LHCN-M2 (cell line): ENCODE results near the gene OR56A1. TPM values are rescaled to one million over a fixed set of nuclear protein-coding genes. Genes with fewer than 3 reads are reported as not detected.
"Not testable (repeated sequence)": the region's sequence is repeated elsewhere in the genome, so short reads cannot be mapped to it uniquely, and the experiment has no call there.

Experiments used
- DNase-seq: peaks from one replicate; pipeline ENCODE4 v3.0.0-alpha.2; 2012; ENCODE audit warnings: low read depth
- polyA plus RNA-seq: library from polyadenylated mRNA; unstranded; fragments of >200 nt; gene quantifications from one replicate; pipeline ENCODE4 v1.2.1, GENCODE V29; 2012; ENCODE audit warnings: missing spikeins
- total RNA-seq: library from RNA; depleted of rRNA; stranded (reverse); fragments of >200 nt; gene quantifications from 2 replicates; pipeline ENCODE4 v1.2.3, GENCODE V29; 2014; rRNA removed

Gene OR56A1, protein sequence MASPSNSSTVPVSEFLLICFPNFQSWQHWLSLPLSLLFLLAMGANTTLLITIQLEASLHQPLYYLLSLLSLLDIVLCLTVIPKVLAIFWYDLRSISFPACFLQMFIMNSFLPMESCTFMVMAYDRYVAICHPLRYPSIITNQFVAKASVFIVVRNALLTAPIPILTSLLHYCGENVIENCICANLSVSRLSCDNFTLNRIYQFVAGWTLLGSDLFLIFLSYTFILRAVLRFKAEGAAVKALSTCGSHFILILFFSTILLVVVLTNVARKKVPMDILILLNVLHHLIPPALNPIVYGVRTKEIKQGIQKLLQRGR
- not detected in 2 replicates for total RNA-seq
- polyA plus RNA-seq, result not detected

- no peak for DNase-seq
Measured at GRCh38 chr11:6030708-6031405, at the start of gene OR56A1. Gene OR56A1 (minus strand): TSS chr11:6030758. CDS start chr11:6027692, 3,066 bp downstream.

GRCh38 chr11:6079463-6079862, 48.9 kb upstream of the OR56A1 start:
- DNase-seq, result no peak

- DNase-seq, result no peak
Measured at GRCh38 chr11:6077723-6078122, 47.2 kb upstream of the OR56A1 start.

DNA sequence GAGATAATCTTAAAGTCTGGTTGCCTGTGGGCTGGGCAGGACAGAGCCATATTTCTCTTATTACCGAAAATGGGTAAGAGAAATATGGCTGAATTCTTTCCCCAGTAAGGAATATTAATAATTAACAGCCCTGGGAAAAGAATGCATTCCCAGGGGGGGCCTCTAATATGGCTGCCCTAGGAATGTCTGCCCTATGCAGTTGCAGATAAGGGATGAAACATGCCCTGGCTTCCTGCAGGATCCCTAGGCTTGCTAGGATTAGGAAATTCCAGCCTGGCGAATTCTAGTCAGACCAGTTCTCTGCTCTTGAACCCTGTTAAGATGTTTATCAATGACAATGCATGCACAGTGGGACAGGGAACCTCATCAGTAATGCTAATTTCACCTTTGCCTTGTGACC, 45.9 kb upstream of the OR56A1 start:
- DNase-seq, result not testable (repeated sequence)

GRCh38 chr11:6067502-6067901, 36.9 kb upstream of the OR56A1 start:
- no peak for DNase-seq

DNA sequence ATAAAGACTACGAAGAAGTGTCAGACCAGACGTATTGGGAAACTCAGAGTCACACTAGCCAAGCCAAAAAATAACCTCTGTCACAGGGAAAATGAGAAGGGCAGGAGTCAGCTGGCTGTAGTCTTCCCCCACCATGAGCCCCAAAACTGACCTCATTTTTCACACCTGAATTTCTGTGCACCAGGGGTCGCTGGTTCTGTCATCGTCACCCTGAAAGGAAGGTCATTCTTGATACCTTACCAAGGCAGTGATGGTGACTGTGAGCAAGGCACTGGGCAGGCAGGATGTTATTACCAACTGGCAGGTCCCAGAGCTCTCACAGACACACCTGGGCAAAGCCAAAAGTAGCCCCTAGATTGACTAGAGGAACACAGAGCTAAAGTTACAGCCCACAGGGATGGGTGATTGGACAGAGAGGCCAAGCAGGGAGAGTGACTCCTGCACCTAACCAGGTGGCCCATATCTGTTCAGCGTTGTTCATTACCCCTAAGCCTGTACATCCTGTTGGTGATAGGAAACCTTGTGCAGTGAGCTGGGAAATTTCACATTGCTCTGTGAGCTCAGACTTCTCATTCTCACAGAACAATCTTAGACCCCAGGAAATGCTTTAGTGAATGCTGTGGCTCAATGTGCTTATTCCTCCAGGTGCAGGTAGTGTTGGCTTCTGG, 32.3 kb upstream of the OR56A1 start:
- no peak for DNase-seq

DNA sequence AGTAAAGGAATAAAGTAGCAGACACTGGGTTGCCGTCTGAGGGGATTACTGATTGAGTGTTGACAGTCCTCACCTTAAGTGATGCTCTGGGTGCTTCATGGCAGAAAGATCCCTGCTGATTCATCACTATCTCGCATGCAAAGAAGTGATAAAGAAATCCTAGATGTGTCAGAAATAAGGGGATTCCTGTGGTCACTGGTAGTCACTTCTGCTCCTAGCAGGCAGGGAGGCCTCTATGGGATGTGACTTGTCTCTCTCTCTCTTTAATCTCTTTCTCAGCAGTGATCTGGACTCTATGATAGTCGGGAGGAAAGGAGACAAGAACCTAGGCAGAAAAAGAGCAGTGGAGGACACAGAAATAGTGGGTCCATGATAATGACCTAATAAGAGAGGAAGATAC, 30.9 kb upstream of the OR56A1 start:
- peak; percentile 3 for DNase-seq

- no peak for DNase-seq
Measured at GRCh38 chr11:6057452-6057851, 26.9 kb upstream of the OR56A1 start.

DNA sequence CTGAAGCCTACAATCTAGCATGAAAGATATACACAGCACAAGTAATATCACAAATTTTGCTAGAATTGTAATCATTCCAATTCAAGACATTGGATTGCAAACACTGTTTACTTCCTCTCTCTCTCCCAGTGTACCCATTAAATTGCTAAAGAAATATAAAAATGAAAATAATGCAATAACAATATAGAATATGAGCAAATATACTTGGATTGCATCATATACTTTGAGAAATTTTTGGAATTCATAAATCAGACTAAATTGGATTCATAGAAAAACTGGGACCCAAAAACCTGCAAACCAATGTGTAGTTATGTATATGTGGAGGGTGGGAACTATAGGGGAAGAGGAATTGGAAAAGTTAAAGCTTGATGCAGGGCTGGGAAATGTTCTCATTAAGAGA, 25.0 kb upstream of the OR56A1 start:
- DNase-seq, result no peak

DNA sequence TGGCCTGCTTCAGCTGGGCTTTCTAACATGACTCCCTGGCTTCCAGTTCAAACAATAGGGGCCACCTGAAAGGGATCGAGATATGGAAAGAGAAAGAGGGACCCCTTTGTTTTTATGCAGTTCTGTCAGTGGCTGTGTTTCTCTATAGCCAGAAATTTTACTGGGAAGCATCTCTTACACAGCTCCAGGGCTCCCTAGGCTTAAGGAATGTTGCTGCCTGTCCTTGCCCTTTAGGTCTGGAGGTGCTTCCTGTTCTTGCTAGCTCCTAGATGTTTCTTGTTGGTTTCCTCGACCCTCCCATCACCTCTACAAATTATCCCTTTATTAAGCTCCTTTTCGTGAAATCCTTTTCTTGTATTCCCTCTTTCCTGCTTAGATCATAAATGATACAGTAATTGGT, 21.8 kb upstream of the OR56A1 start:
- DNase-seq, result no peak

GRCh38 chr11:6040874-6041273, 10.3 kb upstream of the OR56A1 start:
- DNase-seq, result no peak

GRCh38 chr11:6027501-6027900, 3.1 kb downstream of the OR56A1 start:
- DNase-seq, result peak; percentile 3

GRCh38 chr11:6025056-6025455, 5.5 kb downstream of the OR56A1 start:
- no peak for DNase-seq

- peak; percentile 14 for DNase-seq
Measured at GRCh38 chr11:6022956-6023355, 7.6 kb downstream of the OR56A1 start.

DNA sequence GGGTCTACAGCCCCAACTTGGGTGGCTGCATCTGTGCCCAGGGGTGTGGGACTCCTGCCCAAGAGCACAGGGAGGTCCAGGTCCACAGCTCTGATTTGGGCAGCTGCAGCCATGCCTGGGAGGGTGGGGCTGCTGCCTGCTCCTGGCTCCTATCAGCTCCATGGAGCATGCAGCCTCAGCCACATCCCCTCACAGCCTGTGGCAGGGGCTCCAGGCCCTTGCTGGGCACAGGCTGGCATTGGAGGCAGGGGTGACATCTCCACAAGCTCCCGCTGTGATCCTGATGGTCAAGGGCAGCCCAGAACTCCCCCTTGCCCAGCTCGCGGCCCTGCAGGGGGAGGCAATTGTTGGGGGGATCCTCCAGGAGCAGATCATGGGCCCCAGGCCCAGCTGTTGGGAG, 17.5 kb downstream of the OR56A1 start:
- no peak for DNase-seq

GRCh38 chr11:6012035-6012668, 18.4 kb downstream of the OR56A1 start:
- no peak for DNase-seq

GRCh38 chr11:6006846-6007245, 23.7 kb downstream of the OR56A1 start, which contains the start of gene OR56A4:
Gene OR56A4 (minus strand): TSS chr11:6006946. CDS start chr11:6002992, 3,954 bp downstream.
- DNase-seq, result no peak

DNA sequence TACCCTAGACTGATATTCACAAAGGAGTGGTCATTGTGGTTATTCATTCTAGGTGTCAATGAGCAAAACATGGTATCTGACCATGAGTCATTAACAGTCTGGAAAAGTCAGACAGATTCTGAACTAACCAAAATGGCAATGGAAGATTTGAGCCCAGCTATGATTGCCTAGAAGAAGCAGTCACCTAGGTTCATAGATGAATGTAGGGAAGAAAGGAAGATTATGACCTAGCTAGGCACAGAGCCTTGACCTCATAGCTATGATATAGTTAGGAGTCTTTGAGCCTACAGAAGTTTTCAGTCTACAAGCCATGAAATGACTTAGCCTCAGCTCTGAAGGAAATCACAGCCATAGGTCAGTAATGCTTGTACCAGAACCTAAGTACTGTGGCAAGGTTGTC, 24.2 kb downstream of the OR56A1 start:
- no peak for DNase-seq

DNA sequence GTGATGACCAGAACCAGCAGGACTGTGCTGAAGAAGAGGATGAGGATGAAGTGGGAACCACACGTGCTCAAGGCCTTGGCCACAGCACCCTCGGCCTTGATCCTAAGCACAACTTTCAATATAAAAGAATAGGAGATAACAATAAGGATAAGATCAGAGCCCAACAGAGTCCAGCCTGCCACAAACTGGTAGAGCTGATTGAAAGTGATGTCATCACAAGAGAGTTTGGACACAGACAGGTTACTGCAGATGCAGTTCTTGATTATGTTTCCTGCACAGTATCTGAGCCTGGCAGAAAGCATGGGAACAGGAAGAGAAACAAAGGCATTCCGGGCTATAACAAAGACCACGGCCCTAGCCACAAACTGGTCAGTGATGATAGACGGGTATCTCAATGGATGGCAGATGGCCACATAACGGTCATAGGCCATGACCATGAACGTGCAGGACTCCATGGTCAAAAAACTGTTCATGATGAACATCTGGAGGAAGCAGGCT, 28.3 kb downstream of the OR56A1 start:
- no peak for DNase-seq

DNA sequence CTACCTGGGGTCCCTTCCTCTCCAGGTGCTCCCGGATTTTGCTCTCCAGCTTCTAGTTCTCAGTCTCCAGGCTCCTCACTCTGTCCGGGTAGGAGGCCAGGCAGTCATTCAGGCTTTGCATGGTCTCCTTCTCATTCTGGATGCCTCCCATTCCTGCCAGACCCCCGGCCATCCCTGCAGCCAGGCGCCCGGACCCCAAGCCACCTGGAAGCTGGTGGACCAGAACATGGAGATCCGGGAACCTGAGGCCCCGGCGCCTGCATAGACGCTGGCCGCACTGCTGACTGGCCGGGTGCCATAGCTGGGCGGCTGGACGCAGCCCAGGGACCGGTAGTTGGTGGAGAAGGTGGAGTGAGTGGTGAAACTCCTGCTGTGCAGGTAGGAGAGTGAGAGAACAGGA, 35.8 kb downstream of the OR56A1 start:
- no peak for DNase-seq

DNA sequence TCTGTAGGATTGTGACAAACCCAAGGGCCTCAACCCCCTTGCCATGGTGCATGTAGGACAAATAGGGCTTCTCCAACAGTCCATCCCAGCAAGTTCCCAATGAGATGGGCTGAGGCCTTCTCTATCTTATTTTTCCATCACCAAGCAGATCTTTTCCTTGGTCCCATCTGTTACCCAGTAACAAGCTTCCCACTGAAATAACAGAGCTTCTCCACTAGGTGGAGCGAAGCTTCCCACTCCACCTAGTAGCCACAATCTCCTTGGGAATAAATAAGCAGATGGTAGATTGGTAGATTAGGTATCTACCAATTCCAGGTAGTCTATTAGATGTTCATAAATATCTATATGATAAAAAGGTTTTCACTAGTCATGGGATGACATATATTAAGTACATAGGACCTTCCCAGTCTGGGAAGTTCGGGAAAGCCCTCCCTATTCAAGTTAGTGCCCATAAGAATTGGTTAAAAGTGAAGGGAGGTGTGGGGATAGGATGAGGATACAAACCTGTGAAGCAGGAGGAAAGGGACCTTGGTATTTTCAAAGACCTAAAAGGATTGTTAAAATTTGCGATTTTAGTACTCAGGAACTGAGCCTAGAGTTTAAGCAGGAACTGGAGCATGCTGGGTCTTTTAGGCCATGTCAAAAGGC, 37.8 kb downstream of the OR56A1 start:
- peak; percentile 9 for DNase-seq
